ENCODE data around the gene RNF145.

RNF145 gene

DNA sequence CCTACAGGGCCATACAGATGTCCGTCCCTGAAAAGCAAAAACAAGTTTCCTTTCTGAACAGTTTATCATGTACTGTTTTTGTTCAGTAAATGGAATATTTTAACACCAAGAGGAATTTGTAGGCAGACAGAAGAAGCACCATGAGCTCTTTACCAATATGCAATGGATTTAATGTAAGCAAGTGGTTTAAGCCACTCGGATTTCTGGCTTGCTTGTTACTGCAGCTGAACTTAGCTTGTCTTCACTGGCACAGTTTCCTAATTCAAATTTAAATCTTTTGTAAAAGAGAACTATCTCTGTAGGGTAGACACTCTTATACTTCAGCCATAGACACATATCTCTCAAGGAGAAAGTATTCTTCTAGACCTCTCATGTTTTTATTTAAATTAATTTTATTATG lies 96.9 kb downstream of the RNF145 start:
- no peak for DNase-seq (ENCODE audit: low read depth in 2 of 2)
